Activated naive CD4-positive, alpha-beta T cell treated with anti-CD3 and anti-CD28 coated beads for 36 hours (primary cell): Measurements from ENCODE around the gene STAC2. TPM values are rescaled to one million over a fixed set of nuclear protein-coding genes. Genes with fewer than 3 reads are reported as not detected.

Experiments
- CTCF ChIA-PET: fragments of 350-600 bp; sonication (Branson Sonifier 250); formaldehyde crosslinking; loops from one replicate; lab custom pipeline; 2021; ENCODE audit warnings: antibody characterized with exemption; lab: Charles Lee
- DNase-seq: peaks from one replicate; pipeline ENCODE4 v3.0.0-alpha.2; 2020
- H3K27ac Mint-ChIP-seq: one replicate; pipeline ENCODE4 v1.8.0; 2021; ENCODE audit warnings: mild to moderate bottlenecking, mixed read lengths
- H3K27me3 Mint-ChIP-seq: one replicate; pipeline ENCODE4 v1.8.0; 2021; ENCODE audit warnings: low read depth, mixed read lengths
- H3K36me3 Mint-ChIP-seq: one replicate; pipeline ENCODE4 v1.8.0; 2021; ENCODE audit warnings: low read depth, mixed read lengths
- H3K4me1 Mint-ChIP-seq: one replicate; pipeline ENCODE4 v1.8.0; 2021; ENCODE audit warnings: low read depth, mixed read lengths
- H3K4me3 Mint-ChIP-seq: one replicate; pipeline ENCODE4 v1.8.0; 2021; ENCODE audit warnings: mild to moderate bottlenecking, moderate library complexity, mixed read lengths
- H3K9me3 Mint-ChIP-seq: one replicate; pipeline ENCODE4 v1.8.0; 2021; ENCODE audit warnings: mixed read lengths
- intact Hi-C: fragments of 100-400 bp; cut with micrococcal nuclease; formaldehyde crosslinking; loops from one replicate; pipeline ENCODE4 v1.15.1; 2023
- total RNA-seq, 2 experiments: library from RNA; stranded (reverse); gene quantifications; one replicate each; pipeline ENCODE4 v1.2.3, GENCODE V29; 2021

STAC2 gene
- total RNA-seq, 2 experiments from 2014 or later: not detected

DNA sequence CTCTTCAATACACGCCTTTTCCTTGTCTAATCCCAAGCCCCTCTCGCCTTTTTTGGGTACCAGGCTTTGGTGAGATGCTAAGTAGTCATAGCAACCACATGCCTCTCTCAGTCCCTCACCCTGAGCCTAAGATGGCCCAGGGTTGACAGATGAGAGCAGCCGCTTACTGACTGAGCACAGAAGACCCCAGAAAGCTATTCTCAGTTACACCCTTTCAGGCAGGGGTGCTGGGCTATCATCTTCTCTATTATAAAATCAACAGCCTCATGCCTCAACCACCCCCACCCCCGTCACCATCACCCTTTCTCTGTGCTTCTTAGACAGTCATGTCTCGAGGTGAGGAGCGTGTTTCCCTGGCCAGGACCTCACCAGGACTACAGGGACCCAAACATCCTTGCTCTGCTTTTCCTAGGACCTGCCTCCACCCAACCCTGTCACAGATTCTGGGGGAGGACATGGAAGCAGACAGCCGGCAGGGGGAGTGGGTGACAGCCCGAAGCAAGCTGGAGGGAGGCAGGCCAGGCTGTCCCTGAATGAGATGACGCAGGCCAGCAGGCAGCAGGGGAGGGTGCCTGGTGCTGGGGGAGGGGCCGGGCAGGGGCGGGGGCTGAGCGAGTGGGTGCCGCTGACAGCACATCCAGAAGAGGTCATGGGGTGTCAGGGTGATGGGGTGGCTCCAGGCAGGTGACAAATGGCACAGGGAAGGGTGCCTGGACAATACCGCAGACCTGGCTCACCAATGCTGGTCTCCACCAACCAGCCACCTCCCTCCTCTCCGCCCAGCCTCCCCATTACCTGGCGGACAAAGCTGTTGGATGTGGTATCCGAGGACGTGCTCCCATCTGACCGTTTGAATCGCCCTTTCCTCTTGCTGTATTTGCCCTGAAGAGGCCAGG is 31.4 kb downstream of the STAC2 start:
- CTCF ChIA-PET: interaction anchor here (1.1 to 2.1 kb wide), 4 partner anchors 19 to 211 kb away, joined by 3 to 12 read pairs (median 4); no protein-coding TSS in a partner anchor
- Mint-ChIP-seq H3K27me3 (no peaks in the 10 kb centered on the region), H3K9me3 (no peaks in the 10 kb centered on the region), H3K4me1 (peaks cover 22% of the 10 kb centered on the region), H3K36me3 (no peaks in the 10 kb centered on the region), H3K4me3 (no peak overlapping the region), H3K27ac (no peak overlapping the region)
- intact Hi-C loops: no loop called here
- no peak for DNase-seq

DNA sequence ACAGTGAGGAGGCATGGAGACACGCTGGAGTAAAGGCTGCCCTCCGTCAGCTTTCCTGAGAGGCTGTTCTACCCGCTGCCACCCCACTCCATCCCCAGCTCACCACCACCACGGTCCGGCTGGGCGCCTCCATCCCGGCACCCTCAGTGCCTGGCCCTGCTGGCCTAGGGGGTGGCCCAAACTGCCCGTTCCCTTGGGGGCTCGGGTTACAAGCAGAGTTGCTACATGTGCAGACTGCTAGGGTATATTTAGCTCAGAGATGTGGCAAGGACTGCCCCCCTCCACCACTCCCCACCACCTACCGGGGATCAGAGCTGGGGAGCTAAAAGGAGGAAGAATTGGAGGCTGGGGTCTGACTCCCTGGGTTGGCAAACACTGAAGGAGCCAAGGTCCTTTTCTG is 32.4 kb downstream of the STAC2 start:
- CTCF ChIA-PET: interaction anchor here (1.7 kb wide), 1 partner anchor 18 kb away, joined by 6 read pairs; no protein-coding TSS in a partner anchor
- Mint-ChIP-seq H3K9me3 (no peaks in the 10 kb centered on the region), H3K27me3 (no peaks in the 10 kb centered on the region), H3K27ac (no peak overlapping the region), H3K4me1 (peaks cover 14% of the 10 kb centered on the region), H3K4me3 (no peak overlapping the region), H3K36me3 (peaks cover 4% of the 10 kb centered on the region)
- intact Hi-C loops: no loop called here
- DNase-seq: no peak

- DNase-seq: no peak
- Mint-ChIP-seq H3K27ac (no peak overlapping the region), H3K4me1 (peaks cover 9% of the 10 kb centered on the region), H3K4me3 (no peak overlapping the region), H3K27me3 (no peaks in the 10 kb centered on the region), H3K36me3 (peaks cover 4% of the 10 kb centered on the region), H3K9me3 (no peaks in the 10 kb centered on the region)
- intact Hi-C loops: no loop called here
- CTCF ChIA-PET: interaction anchor here (1.7 kb wide), 1 partner anchor 18 kb away, joined by 6 read pairs; no protein-coding TSS in a partner anchor
These were observed 32.8 kb downstream of the STAC2 start for GRCh38 chr17:39192901-39193300.

DNA sequence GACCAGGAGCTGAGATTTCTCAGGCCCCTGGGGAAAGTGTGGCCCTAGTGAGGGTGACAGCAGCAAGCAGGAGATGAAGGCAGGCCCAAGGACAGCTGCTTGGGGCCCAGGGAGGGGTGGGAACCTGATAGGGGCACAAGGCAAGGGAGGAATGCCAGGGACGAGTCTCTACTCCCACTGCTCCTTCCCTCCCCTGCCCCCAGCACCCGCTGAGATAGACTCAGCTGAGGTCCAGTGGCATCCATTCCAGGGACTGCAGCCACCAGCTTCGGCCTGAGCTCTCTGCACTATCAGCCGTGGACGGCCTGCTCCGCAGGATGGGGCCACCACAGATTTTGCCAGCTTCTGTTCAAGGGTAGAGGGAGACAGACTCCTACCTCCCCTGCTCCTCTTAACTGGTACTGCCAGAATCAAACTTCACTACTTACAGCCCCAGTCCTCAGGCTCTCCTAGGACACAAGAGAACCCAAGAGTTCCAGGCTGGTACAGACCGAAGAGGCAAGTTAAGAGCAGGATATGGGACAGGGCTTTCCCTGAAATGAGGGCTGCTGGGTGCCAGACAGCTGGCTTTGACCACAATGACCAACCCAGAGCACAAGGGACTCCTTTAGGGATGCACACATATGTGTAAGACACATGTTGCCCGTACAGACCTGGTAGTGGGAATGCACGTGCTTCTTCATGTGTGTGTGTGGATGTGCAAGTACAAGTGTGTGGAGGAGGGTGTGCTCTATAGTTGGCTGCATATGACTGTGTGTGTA is 33.8 kb downstream of the STAC2 start:
- Mint-ChIP-seq H3K27ac (no peak overlapping the region), H3K27me3 (no peaks in the 10 kb centered on the region), H3K4me1 (peaks cover 8% of the 10 kb centered on the region), H3K9me3 (no peaks in the 10 kb centered on the region), H3K4me3 (no peak overlapping the region), H3K36me3 (peaks cover 4% of the 10 kb centered on the region)
- intact Hi-C loops: no loop called here
- CTCF ChIA-PET: interaction anchor here (0.6 to 2.1 kb wide), 4 partner anchors 17 to 352 kb away, joined by 5 to 7 read pairs (median 6); no protein-coding TSS in a partner anchor
- no peak for DNase-seq

GRCh38 chr17:39187152-39187830 is 38.5 kb downstream of the STAC2 start:
- no peak for DNase-seq
- Mint-ChIP-seq H3K4me3 (no peak overlapping the region), H3K4me1 (no peaks in the 10 kb centered on the region), H3K27me3 (no peaks in the 10 kb centered on the region), H3K9me3 (no peaks in the 10 kb centered on the region), H3K36me3 (peaks cover 12% of the 10 kb centered on the region), H3K27ac (no peak overlapping the region)
- CTCF ChIA-PET: no interaction called here
- intact Hi-C loops: no loop called here

GRCh38 chr17:39186481-39187002 is 39.2 kb downstream of the STAC2 start:
- CTCF ChIA-PET: interaction anchor here (1.1 kb wide), 1 partner anchor 11 kb away, joined by 9 read pairs; no protein-coding TSS in a partner anchor
- Mint-ChIP-seq H3K9me3 (no peaks in the 10 kb centered on the region), H3K27ac (no peak overlapping the region), H3K4me1 (no peaks in the 10 kb centered on the region), H3K4me3 (no peak overlapping the region), H3K27me3 (no peaks in the 10 kb centered on the region), H3K36me3 (peaks cover 12% of the 10 kb centered on the region)
- no peak for DNase-seq
- intact Hi-C loops: no loop called here

GRCh38 chr17:39183720-39184119 is 42.0 kb downstream of the STAC2 start:
- DNase-seq: no peak
- Mint-ChIP-seq H3K4me3 (no peak overlapping the region), H3K36me3 (peaks cover 12% of the 10 kb centered on the region), H3K27ac (no peak overlapping the region), H3K27me3 (no peaks in the 10 kb centered on the region), H3K4me1 (no peaks in the 10 kb centered on the region), H3K9me3 (no peaks in the 10 kb centered on the region)
- CTCF ChIA-PET: interaction anchor here (0.6 to 2.7 kb wide), 4 partner anchors 9 to 410 kb away, joined by 4 to 16 read pairs (median 4); no protein-coding TSS in a partner anchor
- intact Hi-C loops: no loop called here

- no peaks in the 10 kb centered on the region for H3K4me1 Mint-ChIP-seq
- H3K27me3 Mint-ChIP-seq: no peaks in the 10 kb centered on the region
- peaks cover 9% of the 10 kb centered on the region for H3K36me3 Mint-ChIP-seq
- CTCF ChIA-PET: interaction anchor here (0.5 to 2.7 kb wide), 3 partner anchors 8 to 76 kb away, joined by 3 to 16 read pairs (median 5); no protein-coding TSS in a partner anchor
- no peak overlapping the region for H3K4me3 Mint-ChIP-seq
- H3K27ac Mint-ChIP-seq: no peak overlapping the region
- H3K9me3 Mint-ChIP-seq: no peaks in the 10 kb centered on the region
- no peak for DNase-seq
- intact Hi-C loops: no loop called here
These were observed 42.7 kb downstream of the STAC2 start for GRCh38 chr17:39183045-39183444.

- peaks cover 9% of the 10 kb centered on the region for H3K36me3 Mint-ChIP-seq
These were observed 44.4 kb downstream of the STAC2 start for GRCh38 chr17:39181303-39181702.

GRCh38 chr17:39178536-39178935 is 47.2 kb downstream of the STAC2 start:
- no peaks in the 10 kb centered on the region for H3K9me3 Mint-ChIP-seq
- no peak overlapping the region for H3K4me3 Mint-ChIP-seq
- H3K27ac Mint-ChIP-seq: no peak overlapping the region
- peaks cover 2% of the 10 kb centered on the region for H3K4me1 Mint-ChIP-seq
- no peak for DNase-seq
- H3K36me3 Mint-ChIP-seq: peaks cover 3% of the 10 kb centered on the region
- intact Hi-C loops: no loop called here
- no peaks in the 10 kb centered on the region for H3K27me3 Mint-ChIP-seq
- CTCF ChIA-PET: interaction anchor here (1.0 to 2.6 kb wide), 3 partner anchors 14 to 195 kb away, joined by 3 to 6 read pairs (median 4); no protein-coding TSS in a partner anchor

More at GRCh38 chr17:39181303-39181702, 44.4 kb downstream of the STAC2 start:
- Mint-ChIP-seq H3K4me3 (no peak overlapping the region), H3K9me3 (no peaks in the 10 kb centered on the region), H3K4me1 (no peaks in the 10 kb centered on the region), H3K27me3 (no peaks in the 10 kb centered on the region), H3K27ac (no peak overlapping the region)
- intact Hi-C loops: no loop called here
- DNase-seq: no peak
- CTCF ChIA-PET: interaction anchor here (0.7 kb wide), 1 partner anchor 196 kb away, joined by 3 read pairs; no protein-coding TSS in a partner anchor

- peaks cover 4% of the 10 kb centered on the region for H3K4me1 Mint-ChIP-seq
- no peak for DNase-seq
- no peak overlapping the region for H3K4me3 Mint-ChIP-seq
- no peak overlapping the region for H3K27ac Mint-ChIP-seq
- no peaks in the 10 kb centered on the region for H3K9me3 Mint-ChIP-seq
- no peaks in the 10 kb centered on the region for H3K36me3 Mint-ChIP-seq
- CTCF ChIA-PET: interaction anchor here (0.8 to 5.0 kb wide), 3 partner anchors 13 to 194 kb away, joined by 3 to 73 read pairs (median 44); partner anchors contain the start of gene ARL5C
- intact Hi-C loops: no loop called here
- no peaks in the 10 kb centered on the region for H3K27me3 Mint-ChIP-seq
These were observed 48.5 kb downstream of the STAC2 start for GRCh38 chr17:39177256-39177655.
